Endothelial cell of umbilical vein (primary cell): ENCODE measurements around the gene MINDY4. TPM values are rescaled to one million over a fixed set of nuclear protein-coding genes. Genes with fewer than 3 reads are reported as not detected.

ENCODE experiments used
- BruUV-seq: library from RNA; stranded (reverse); fragments of 400-500 nt; replicated peaks from 2 replicates; lab custom pipeline; 2021; lab: Mats Ljungman, UMichigan
- CTCF ChIA-PET: fragments of 300-600, 350-600 bp; sonication (Branson Sonifier 250); formaldehyde crosslinking; loops from one replicate; lab custom pipeline; 2021; ENCODE audit warnings: antibody characterized with exemption, inconsistent platforms; lab: Charles Lee
- POLR2A ChIA-PET: fragments of 300-600, 350-600 bp; sonication (Branson Sonifier 250); formaldehyde crosslinking; loops from one replicate; lab custom pipeline; 2021; ENCODE audit warnings: antibody characterized with exemption, inconsistent platforms; lab: Charles Lee
- DNase-seq: peaks from one replicate; pipeline ENCODE4 v3.0.0-alpha.2; 2011; ENCODE audit warnings: low read depth, low spot score
- FAIRE-seq: peaks from 2 replicates; lab custom pipeline; 2011; peaks lifted over from hg19 to GRCh38; lab: Jason Lieb, UNC
- H2AFZ ChIP-seq: 2 replicates; pipeline ENCODE4 v1.6.0; 2012; ENCODE audit warnings: low read depth, low read length, control low read depth, inconsistent platforms
- H3K27ac ChIP-seq: 2 replicates; pipeline ENCODE4 v1.5.1; 2011; ENCODE audit warnings: low read depth, mild to moderate bottlenecking, control low read depth, low read length, moderate library complexity; ENCODE audit not compliant: insufficient read depth
- H3K27me3 ChIP-seq, 2 experiments: 2 replicates each; pipeline versions ENCODE4 v1.6.0 to v1.6.1; 2011; ENCODE audit warnings: low read length in 2 of 2, mixed read lengths in 1 of 2; ENCODE audit not compliant: control insufficient read depth in 2 of 2, insufficient read depth in 2 of 2
- H3K36me3 ChIP-seq, 2 experiments: 2 replicates in 1 of 2; 3 replicates in 1 of 2; pipeline ENCODE4 v1.5.1; 2011; ENCODE audit warnings: low read length in 2 of 2, mild to moderate bottlenecking in 1 of 2, moderate library complexity in 1 of 2; ENCODE audit not compliant: control insufficient read depth in 2 of 2, insufficient read depth in 2 of 2; ENCODE audit errors: extremely low read depth in 1 of 2
- H3K4me1 ChIP-seq: 3 replicates; pipeline ENCODE4 v1.5.1; 2011; ENCODE audit warnings: mild to moderate bottlenecking, low read length; ENCODE audit not compliant: control insufficient read depth, insufficient read depth; ENCODE audit errors: extremely low read depth
- H3K4me2 ChIP-seq: 2 replicates; pipeline ENCODE4 v1.6.1; 2011; ENCODE audit warnings: low read length, control low read depth, mixed read lengths; ENCODE audit not compliant: insufficient read depth
- H3K4me3 ChIP-seq, 3 experiments: fragments of 200-600 bp in 1 of 3; sonication (generic), shearing (Covaris generic) in 1 of 3; replicated peaks in 1 of 3; 2 replicates each; pipeline ENCODE4 v1.5.1; 2011 to 2016; ENCODE audit warnings: control low read depth in 3 of 3, low read length in 3 of 3, mild to moderate bottlenecking in 2 of 3, inconsistent platforms in 1 of 3, low read depth in 1 of 3, moderate library complexity in 1 of 3; ENCODE audit not compliant: insufficient read depth in 1 of 3
- H3K79me2 ChIP-seq: 2 replicates; pipeline ENCODE4 v1.6.0; 2012; ENCODE audit warnings: low read length, inconsistent platforms; ENCODE audit not compliant: control insufficient read depth, insufficient read depth
- H3K9ac ChIP-seq: replicated peaks from 2 replicates; pipeline ENCODE3; 2011; ENCODE audit warnings: low read length, control low read depth; ENCODE audit not compliant: insufficient read depth; ENCODE audit errors: extremely low read depth
- H3K9me1 ChIP-seq: replicated peaks from 3 replicates; pipeline ENCODE4 v1.6.0; 2011; ENCODE audit warnings: mild to moderate bottlenecking, low read length; ENCODE audit not compliant: control insufficient read depth, insufficient read depth; ENCODE audit errors: extremely low read depth
- H3K9me3 ChIP-seq: replicated peaks from 2 replicates; pipeline ENCODE4 v1.5.1; 2012; ENCODE audit warnings: low read length, inconsistent platforms; ENCODE audit not compliant: control insufficient read depth, insufficient read depth
- H4K20me1 ChIP-seq: replicated peaks from 2 replicates; pipeline ENCODE3; 2011; ENCODE audit warnings: mild to moderate bottlenecking, low read length; ENCODE audit not compliant: control insufficient read depth, insufficient read depth; ENCODE audit errors: extremely low read depth
- EZH2 ChIP-seq: IDR thresholded peaks from 2 replicates; pipeline ENCODE4 v1.6.1; 2012; ENCODE audit warnings: borderline replicate concordance, low read depth, mild to moderate bottlenecking, moderate library complexity, low read length, inconsistent platforms; ENCODE audit not compliant: severe bottlenecking
- FOS ChIP-seq: IDR thresholded peaks from 2 replicates; pipeline ENCODE4 v1.6.1; 2011; ENCODE audit warnings: mild to moderate bottlenecking, low read length, moderate library complexity, borderline replicate concordance; ENCODE audit not compliant: insufficient read depth
- GATA2 ChIP-seq: IDR thresholded peaks from 2 replicates; pipeline ENCODE4 v1.7.0; 2011; ENCODE audit warnings: low read depth, mild to moderate bottlenecking, moderate library complexity, mixed read lengths, low read length; ENCODE audit not compliant: insufficient read length, insufficient read depth
- JUN ChIP-seq: IDR thresholded peaks from 2 replicates; pipeline ENCODE4 v1.6.1; 2011; ENCODE audit warnings: borderline replicate concordance, low read depth; ENCODE audit not compliant: insufficient read length, insufficient read depth
- MAX ChIP-seq: IDR thresholded peaks from 2 replicates; pipeline ENCODE4 v1.6.1; 2011; ENCODE audit not compliant: insufficient read depth, insufficient read length
- MYC ChIP-seq: IDR thresholded peaks from one replicate; pipeline ENCODE4 v1.6.1; 2011; ENCODE audit warnings: mild to moderate bottlenecking, low read depth, low read length
- POLR2A ChIP-seq: IDR thresholded peaks from 2 replicates; pipeline ENCODE4 v1.6.1; 2012; ENCODE audit warnings: low read depth, mild to moderate bottlenecking, control low read depth, low read length
- POLR2AphosphoS5 ChIP-seq: IDR thresholded peaks from 2 replicates; pipeline ENCODE4 v1.6.1; 2012; ENCODE audit warnings: low read depth, mild to moderate bottlenecking, control low read depth, low read length, moderate library complexity; ENCODE audit not compliant: insufficient read depth
- dilution Hi-C: fragments of 300-500 bp; cut with MboI; formaldehyde crosslinking; loops from one replicate; pipeline ENCODE4 v1.15.0; 2019; ENCODE audit warnings: low sequenced_read_pairs; ENCODE audit not compliant: extremely low pct_ligation_motif_present
- intact Hi-C: fragments of 100-400 bp; cut with micrococcal nuclease; formaldehyde crosslinking; loops from one replicate; pipeline ENCODE4 v1.10.0; 2022
- polyA plus RNA-seq, 4 experiments: library from polyadenylated mRNA; depleted of rRNA in 3 of 4; stranded (reverse) in 3 of 4; unstranded in 1 of 4; fragments of >200 nt; gene quantifications; 2 replicates each; pipeline versions ENCODE4 v1.2.1 to v1.2.3, GENCODE V29; 2011 to 2012; ENCODE audit warnings: missing spikeins in 1 of 4
- total RNA-seq: library from RNA; stranded (reverse); gene quantifications from 2 replicates; pipeline ENCODE4 v1.2.3, GENCODE V29; 2021
- TF ChIP-seq, protein P1 (sequence below), 2 donors: IDR thresholded peaks; 1 replicate in 1 of 2; 2 replicates in 1 of 2; pipeline ENCODE4 v1.5.1; 2011; ENCODE audit warnings: low read length in 2 of 2, mild to moderate bottlenecking in 2 of 2, moderate library complexity in 2 of 2, control low read depth in 1 of 2, inconsistent platforms in 1 of 2, low read depth in 1 of 2; ENCODE audit not compliant: insufficient read depth in 1 of 2; ENCODE audit errors: extremely low read depth in 1 of 2

The MINDY4 gene
- total and polyA plus RNA-seq, 2 donors (not counting 3 experiments of a cell fraction or from before 2014, with no cell fraction given) = 2.2 to 4.7 TPM

DNA sequence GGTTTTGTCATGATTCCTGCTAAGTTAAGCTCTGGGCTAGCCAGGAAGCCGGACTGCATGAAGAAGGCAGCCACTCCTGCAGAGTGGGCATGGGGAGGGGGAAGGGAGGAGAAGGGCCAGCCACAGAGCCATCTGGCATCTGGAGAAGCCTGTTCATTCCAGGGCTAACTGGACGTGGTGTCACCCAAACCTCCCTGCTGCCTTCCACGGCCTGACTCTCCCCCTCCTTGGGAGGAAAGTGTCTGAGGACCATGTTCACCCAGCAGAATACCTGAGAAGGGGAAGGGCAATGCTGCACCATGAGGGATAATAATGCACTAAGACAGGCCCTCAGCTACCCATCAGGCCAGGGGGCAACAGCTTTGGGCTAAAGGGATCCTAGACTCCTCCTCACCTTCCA lies 155.8 kb downstream of the MINDY4 start:
- dilution Hi-C loops = no loop called here
- no peak for FAIRE-seq
- CTCF ChIA-PET = no interaction called here

More for the DNA sequence above, 155.8 kb downstream of the MINDY4 start:
- H3K9me1 ChIP-seq = no peaks in the 10 kb centered on the region
- no peak overlapping the region for H3K4me2 ChIP-seq
- no peak overlapping the region for H3K4me3 ChIP-seq
- intact Hi-C loops = no loop called here
- H4K20me1 ChIP-seq = no peaks in the 10 kb centered on the region
- no TSS peak for BruUV-seq
- H3K4me1 ChIP-seq = peaks cover 2% of the 10 kb centered on the region
- no peak for DNase-seq
- no peak overlapping the region for H3K9ac ChIP-seq
- no peaks in the 10 kb centered on the region for H3K27me3 ChIP-seq
- no peaks in the 10 kb centered on the region for H3K9me3 ChIP-seq
- TF ChIP-seq EZH2 (no peak), POLR2A (no peak), FOS (no peak), GATA2 (no peak), POLR2AphosphoS5 (no peak), MYC (no peak), JUN (no peak), MAX (no peak)
- TF ChIP-seq, protein P1, sequence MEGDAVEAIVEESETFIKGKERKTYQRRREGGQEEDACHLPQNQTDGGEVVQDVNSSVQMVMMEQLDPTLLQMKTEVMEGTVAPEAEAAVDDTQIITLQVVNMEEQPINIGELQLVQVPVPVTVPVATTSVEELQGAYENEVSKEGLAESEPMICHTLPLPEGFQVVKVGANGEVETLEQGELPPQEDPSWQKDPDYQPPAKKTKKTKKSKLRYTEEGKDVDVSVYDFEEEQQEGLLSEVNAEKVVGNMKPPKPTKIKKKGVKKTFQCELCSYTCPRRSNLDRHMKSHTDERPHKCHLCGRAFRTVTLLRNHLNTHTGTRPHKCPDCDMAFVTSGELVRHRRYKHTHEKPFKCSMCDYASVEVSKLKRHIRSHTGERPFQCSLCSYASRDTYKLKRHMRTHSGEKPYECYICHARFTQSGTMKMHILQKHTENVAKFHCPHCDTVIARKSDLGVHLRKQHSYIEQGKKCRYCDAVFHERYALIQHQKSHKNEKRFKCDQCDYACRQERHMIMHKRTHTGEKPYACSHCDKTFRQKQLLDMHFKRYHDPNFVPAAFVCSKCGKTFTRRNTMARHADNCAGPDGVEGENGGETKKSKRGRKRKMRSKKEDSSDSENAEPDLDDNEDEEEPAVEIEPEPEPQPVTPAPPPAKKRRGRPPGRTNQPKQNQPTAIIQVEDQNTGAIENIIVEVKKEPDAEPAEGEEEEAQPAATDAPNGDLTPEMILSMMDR (IDR thresholded peaks at IDR 0.05; ENCODE audit: extremely low read depth in 1 of 2, insufficient read depth in 1 of 2, low read depth in 1 of 2, low read length in 2 of 2) = no peak
- POLR2A ChIA-PET = no interaction called here
- no peaks in the 10 kb centered on the region for H3K79me2 ChIP-seq
- H3K27ac ChIP-seq = no peak overlapping the region
- H3K36me3 ChIP-seq = peaks cover 0 to 5% of the 10 kb centered on the region in 2 experiments
- H2AFZ ChIP-seq = no peak overlapping the region
